SHP77 (cell line): ENCODE data around the gene LYPD1.
"Not testable (repeated sequence)": the region's sequence is repeated elsewhere in the genome, so short reads cannot be mapped to it uniquely, and the experiment has no call there.

Source experiments
- DNase-seq, 2 experiments: peaks; one replicate each; lab custom pipeline; 2025; lab: John Stamatoyannopoulos, UW

The LYPD1 gene, protein sequence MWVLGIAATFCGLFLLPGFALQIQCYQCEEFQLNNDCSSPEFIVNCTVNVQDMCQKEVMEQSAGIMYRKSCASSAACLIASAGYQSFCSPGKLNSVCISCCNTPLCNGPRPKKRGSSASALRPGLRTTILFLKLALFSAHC

DNA sequence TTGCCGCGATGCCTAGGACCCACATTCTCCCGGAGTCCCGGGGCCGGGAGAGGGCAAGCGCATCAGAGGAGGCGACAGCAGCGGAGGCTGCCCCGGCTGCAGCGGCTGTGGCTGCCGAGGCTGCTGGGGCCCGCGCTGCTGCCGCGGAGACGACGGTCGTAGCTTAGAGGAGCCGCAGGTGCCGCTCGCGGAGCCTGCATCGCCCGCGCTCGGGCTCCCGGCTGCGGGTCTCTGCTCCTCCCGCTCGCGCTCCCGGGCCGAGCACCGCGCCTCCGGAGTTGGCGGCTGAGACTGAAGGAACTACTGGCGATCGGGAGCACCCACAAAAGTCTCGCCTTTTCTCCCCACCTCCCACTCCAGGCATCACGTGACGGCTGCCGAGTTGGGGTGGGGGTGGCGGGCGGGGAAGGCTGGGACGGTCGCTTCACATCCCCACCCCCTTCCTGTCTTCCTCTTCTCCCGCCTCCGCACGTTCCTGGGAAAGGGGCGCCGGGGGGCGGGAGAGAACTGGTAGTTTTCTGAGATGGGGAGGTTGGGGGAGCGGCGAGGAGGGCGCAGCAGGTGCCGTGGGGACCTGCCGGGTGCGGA, at the start of gene LYPD1:
Gene LYPD1, minus strand, starts transcription at position 298 of the 588 bp plus-strand sequence. Its CDS starts 273 bp downstream, at position 25.
- peak in 1 of 2 experiments; percentile 37 for DNase-seq

DNA sequence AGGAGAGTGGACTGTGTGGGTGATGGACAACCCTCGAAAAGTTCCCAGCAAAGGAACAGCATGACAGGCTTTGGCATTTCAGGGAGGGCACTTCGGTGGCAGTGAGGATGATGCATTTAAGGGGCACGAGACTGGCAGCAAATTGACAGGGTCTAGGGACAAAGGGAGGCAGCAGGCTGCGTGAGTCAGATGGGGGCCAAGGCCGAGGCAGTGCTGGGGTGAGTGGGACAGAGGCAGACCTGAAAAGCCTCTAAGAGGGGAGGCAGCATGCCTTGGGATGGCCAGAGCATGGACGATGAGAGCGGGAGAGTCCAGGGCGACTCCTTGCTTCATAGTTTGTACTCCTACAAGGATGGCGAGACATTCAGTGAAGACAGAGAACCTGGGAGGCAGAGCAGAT, 49.5 kb upstream of the LYPD1 start:
- no peak for DNase-seq

DNA sequence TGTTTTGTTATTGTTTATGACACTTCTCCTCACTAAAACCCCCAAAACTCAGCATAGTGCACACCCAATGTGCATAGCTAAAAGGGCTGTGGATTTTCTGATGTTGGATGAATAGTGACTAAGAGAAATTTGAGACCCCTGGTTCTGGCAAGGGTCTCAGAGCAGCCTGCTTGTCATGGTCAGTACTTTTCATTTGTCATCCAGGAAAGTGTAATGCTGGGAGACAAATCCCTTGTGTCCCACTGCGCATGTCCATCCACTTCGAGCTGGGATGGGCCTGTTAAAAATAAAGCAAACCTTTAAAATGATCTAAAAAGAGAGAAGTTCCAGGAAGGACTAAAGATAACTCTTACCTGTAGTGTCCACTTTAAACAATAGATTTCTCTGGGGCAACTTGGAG, 46.9 kb upstream of the LYPD1 start:
- no peak for DNase-seq

DNA sequence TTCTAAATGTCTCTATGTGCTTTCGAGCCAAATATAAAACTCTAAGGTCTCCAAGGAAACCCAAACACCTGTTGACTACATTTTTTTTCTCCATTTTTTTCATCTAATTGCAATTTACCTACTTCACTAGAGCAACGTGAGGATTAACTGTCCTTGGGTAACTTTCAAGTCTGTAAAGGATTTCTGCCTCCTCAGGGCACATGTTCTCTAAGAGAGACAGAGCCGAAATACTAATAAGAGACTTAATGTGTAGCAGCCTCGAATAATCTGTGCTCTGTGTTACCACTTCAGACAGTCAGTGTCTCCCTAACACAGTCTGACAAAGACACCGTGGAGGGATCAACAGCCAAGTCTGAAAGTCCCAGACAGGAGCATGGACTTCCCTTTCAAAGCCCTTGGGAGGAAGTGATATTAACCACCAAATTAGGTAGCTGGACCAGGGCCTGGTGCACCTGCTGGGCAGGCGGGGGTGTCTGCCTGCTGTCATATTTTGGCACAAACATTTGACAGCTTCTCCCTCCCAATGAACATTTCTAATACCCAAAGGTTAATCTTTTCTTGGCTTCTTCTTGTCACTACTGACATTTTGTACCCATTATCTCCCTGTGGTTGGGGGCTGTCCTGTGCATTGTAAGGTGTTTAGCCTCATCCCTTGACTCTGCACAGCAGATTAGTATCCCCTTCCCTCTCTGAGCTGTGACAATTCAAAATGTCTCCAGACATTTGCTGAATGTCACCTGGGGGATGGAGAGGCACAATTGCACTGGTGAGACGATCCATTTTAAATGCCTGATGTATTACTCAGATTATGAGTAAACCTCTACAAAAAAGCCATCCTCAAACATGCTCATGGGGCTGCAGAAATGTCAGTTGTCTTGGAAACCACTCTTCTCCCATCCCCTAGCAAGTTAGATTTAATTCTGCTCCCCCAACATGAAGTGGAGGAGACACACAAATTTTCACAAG, 45.7 kb upstream of the LYPD1 start:
- no peak for DNase-seq

GRCh38 chr2:132703396-132703795, 33.4 kb upstream of the LYPD1 start:
- no peak for DNase-seq

GRCh38 chr2:132701810-132702209, 31.8 kb upstream of the LYPD1 start:
- no peak for DNase-seq

DNA sequence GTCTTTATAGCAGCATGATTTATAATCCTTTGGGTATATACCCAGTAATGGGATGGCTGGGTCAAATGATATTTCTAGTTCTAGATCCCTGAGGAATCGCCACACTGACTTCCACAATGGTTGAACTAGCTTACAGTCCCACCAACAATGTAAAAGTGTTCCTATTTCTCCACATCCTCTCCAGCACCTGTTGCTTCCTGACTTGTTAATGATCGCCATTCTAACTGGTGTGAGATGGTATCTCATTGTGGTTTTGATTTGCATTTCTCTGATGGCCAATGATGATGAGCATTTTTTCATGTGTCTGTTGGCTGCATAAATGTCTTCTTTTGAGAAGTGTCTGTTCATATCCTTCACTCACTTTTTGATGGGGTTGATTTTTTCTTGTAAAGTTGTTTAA, 29.8 kb upstream of the LYPD1 start:
- not testable (repeated sequence) for DNase-seq

DNA sequence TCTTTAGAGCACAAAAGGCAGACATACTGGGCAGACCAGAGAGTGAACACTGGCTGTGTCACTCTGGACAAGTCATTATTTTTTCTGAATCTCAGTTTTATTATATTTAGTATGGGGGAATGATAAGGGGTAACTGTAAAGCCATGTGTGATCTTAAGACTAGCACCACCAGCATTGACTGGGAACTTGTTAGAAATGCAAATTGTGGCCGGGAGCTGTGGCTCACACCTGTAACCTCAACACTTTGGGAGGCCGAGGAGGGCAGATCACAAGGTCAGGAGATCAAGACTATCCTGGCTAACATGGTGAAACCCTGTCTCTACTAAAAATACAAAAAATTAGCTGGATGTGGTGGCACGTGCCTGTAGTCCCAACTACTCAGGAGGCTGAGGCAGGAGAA, 28.3 kb upstream of the LYPD1 start:
- not testable (repeated sequence) for DNase-seq

GRCh38 chr2:132697556-132698205, 27.7 kb upstream of the LYPD1 start:
- no peak for DNase-seq

DNA sequence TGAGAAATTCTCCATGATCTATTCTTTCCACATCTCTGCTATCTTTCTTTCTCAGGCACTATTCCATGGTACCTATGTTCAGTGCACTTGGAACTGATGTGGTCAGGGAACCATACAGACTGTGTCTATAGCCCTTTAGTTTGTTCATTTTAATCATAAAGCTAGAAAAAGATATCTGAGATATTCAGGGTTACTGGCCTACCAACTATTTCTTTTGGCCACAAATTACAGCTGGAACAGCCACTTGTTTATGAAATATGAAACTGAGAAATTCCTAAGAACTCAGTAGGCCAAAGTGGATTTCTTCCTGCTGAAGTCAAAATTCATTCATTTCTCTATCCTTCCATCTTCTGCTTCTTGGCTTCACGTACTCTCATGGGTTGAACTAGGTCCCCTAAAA, 22.8 kb upstream of the LYPD1 start:
- no peak for DNase-seq

- DNase-seq = no peak
Observed at GRCh38 chr2:132691556-132691955, 21.6 kb upstream of the LYPD1 start.

DNA sequence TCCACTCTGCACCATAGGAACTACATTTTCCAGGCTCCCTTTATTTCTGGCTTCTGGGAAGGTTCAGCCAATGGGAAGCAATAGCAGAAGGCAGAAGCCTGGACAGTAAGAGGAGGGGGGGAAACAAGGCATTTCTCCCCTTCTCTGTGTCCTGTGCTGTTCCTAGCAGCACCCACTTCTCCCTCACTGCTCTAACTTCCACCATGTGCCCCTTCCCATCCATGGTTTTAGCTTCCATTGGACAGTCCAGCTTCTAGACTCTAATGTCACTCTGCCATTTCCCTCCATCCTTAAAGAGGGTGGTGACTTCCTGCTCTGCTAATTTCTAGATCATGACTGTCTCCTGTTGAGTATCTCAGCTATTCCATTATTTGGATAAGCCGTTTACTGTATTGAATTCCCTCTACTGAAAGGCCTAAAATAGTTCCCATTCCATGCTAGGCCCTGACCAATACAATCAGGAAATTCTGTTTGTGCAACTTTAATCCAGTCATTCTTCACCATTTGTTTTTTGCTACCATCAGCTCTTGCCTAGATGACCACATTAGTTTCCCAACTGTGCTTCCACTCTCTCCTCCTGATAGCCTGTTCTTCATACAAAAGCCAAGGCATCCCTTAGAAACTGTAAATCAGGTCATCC, 20.8 kb upstream of the LYPD1 start:
- no peak for DNase-seq

DNA sequence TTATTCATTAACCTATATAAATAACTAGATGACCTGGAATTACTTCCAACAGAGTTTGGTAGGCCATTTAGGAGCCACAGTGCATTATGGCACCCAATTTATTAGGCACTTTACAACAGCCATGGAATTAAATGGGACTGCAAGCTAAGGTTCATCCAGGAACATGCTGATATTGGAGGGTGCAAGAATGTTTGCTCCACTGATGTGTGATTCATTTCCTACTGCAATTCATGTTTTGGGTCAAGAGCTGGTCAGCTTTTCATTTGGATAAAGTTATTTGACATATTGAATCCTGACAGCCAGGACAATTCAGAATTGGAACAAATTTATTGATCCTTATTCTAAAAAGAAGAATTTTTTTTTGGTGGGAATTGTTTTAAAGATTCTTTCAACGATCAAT, 11.8 kb upstream of the LYPD1 start:
- DNase-seq = no peak

- DNase-seq = no peak
Observed at GRCh38 chr2:132680544-132680943, 10.5 kb upstream of the LYPD1 start.

DNA sequence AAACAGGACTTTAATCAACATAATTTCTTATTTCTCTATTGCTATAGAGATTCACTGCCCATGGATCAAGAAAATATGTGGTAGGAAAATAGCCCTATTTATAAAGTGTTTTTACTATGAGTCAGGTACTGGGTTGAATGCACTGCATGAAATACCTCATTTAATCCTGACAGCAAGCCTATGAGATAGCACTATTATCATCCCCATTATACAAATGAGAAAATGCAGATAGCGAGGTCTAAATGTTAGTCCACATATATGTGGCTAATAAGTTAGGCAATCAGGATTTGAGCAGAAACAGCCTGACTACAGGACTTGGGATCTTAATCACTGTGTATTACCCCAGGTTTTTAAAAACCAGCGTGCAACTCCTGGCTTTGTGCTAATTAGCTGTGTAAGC, 8.5 kb upstream of the LYPD1 start:
- no peak for DNase-seq

GRCh38 chr2:132677661-132678060, 7.7 kb upstream of the LYPD1 start:
- no peak for DNase-seq

- no peak for DNase-seq
Observed at GRCh38 chr2:132676999-132677398, 7.0 kb upstream of the LYPD1 start.

DNA sequence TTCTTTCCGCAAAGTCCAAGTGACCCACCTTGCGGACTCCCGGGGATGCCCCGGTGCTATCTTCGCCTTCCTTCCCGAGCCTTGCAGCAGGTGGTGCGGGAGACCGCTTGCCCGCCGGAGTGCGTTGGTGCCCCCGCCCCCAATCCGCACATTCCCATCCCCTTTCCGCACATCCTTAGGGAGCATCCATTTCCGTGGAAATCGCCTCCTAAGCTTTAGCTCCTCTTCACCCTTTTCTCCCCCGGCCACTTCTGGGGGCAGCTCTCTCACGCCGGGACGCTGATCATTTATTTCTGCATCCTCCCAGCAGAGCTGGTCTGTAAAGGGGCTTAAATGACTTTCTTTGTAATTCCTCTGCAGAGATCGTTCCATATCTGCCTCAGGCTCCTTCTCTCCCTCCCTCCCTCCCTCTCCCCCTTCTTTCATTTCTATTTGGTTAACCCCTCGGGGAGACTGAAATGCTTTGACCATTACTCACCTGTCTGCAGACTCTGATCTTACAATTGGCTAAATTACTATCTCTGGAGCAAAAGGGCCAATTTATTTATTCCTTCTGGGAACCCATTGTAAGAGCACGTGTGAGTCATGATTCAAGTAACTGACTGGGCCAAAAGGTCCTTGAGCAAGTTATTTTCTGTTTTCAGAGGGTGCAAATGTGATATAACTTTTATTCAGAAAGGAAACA, 1.3 kb upstream of the LYPD1 start:
- no peak for DNase-seq

DNA sequence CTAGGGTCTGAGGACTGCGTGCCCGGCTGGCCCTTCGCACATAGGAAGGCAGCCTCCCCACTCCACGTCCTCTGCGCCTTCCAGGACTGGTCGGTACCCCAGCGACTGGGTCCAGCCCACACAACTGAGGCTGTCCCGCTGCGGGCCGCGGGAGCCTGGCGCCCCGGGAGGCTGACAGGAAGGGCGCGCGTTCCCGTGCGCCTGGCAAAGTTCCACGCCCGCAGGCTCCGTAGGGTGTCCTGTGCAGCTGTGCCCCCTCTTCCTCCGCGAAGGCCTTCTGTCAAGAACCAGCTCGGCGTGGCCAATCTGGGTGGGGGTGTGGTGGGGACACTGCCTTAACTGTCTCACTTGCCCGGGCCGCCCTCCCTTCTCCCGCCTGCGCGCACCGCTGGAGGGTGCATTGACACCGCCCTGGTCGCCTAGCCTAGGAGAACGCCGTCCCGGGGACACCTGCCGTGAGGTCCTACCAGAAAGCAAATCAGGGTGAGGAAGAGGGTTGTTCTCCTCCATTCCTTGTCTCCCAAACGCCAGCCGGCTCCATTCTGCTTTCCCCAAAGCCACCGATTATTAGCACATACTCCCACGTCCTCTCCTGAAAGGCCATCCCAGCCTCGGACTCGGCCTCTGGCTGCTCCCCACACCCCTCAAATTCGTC, 618 bp upstream of the LYPD1 start:
- peak in 1 of 2 experiments; percentile 32 for DNase-seq

DNA sequence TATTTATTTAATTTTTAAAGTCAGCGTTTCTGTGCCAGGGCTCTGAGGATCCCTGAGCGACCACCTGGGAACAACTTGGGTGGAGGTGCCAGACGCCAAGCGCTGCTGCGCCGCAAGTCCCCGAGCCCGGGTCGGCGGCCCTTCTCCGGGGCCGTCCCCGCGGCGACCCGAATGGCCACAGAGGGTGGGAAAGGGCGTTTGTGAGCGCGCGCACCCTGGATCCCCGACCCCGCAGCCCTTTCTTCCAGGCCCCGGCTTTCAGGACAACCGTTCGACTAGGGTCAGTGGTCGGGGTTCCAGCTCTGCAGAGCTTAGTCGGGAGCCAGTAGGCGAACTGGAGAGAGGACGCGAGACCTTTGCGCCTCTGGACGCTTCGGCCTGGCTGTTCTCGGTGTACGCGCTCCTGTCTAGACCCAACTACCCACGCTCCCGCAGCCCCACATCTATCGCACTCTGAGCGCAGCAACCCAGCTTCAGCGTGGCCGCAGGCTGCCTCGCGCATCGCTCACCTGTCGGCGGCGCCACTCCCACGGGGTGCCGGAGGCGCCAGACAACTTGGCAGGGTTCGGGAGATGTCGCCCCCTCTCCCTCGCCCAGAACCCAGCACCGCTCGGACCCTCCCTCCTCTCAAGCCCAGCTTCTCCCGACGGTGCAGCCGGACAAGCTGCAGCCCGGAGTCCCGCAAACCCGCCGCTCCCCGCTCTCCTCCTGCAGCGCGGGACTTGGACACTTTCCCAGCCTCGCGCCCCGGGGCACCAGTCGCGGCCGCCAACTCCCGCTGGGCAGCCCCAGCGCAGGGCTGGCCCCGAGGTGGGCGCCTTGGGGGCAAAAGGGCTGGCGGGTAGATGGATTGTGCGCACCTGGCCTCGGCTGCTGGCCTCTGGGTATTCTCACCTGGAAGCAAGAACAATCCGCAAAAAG, 758 bp downstream of the LYPD1 start:
- DNase-seq = no peak
